ENCODE measurements around the gene ADO. TPM values are rescaled to one million over a fixed set of nuclear protein-coding genes. Genes with fewer than 3 reads are reported as not detected.

ADO gene
- total RNA-seq, 2 donors from 2014 or later: 8.9 to 9.9 TPM

- Histone ChIP-seq H3K9me3 (peaks cover 0 to 5% (median 0%) of the 10 kb centered on the region in 3 donors), H3K4me1 (no peaks in the 10 kb centered on the region), H3K27ac (no peak overlapping the region), H3K4me3 (no peak overlapping the region), H3K36me3 (replicated peaks in 1 of 2; ENCODE audit: insufficient read depth in 1 of 2, low read depth in 2 of 2) (no peaks in the 10 kb centered on the region), H3K27me3 (no peaks in the 10 kb centered on the region)
- ATAC-seq: no peak
- 49 to 70% methylated on average over 3 of the region's 3 CpGs for WGBS, 2 donors
- no peak for DNase-seq
- no peak for TF ChIP-seq POLR2A (IDR thresholded peaks at IDR 0.05)
- TF ChIP-seq CTCF (IDR thresholded peaks at IDR 0.05): no peak
- intact Hi-C loops (cut with DNase I): no loop called here
Observed at GRCh38 chr10:62843600-62843999, 39.1 kb downstream of the ADO start.

DNA sequence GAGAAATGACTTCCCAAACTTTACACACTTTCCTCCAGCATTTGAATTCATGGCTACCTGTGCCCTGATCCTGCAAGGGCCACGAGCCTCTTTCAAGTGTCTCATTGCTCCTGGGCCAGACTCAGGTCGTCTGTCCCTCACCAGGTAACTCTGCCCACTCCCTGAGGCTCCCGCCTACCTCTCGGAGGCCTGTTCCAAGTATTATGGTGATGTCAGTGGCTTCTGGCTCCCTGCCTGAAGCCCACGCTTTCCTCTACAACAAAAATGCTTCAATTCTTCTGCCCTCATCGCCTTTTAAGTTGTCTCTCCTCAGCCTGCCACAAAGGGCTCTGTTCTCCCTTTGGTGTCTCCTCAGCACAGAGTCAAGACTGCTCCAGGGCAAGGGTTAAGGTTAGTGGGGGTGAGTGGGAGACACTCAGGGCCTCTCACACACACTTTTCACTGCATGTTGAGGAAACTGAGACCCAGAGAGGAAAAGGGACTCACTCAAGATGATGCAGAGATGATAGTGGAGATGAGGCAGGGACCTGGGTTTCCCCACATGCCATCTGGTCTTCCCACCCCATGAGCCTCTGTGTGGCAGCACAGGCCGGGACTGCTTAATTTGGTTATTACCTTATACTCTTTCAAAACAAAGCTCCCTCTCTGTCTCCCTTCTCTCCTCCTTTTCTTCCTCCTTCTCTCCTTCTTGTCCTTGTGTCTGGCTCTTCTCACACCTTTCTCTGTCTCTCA, 39.9 kb downstream of the ADO start:
- WGBS, 2 donors: 59 to 60% methylated on average over 7 of the region's 7 CpGs

GRCh38 chr10:62847433-62847832, 42.9 kb downstream of the ADO start:
- TF ChIP-seq CTCF (IDR thresholded peaks at IDR 0.05): no peak
- TF ChIP-seq POLR2A (IDR thresholded peaks at IDR 0.05): no peak

More for the DNA sequence above, 39.9 kb downstream of the ADO start:
- intact Hi-C loops (cut with DNase I): no loop called here
- Histone ChIP-seq H3K27ac (no peak overlapping the region), H3K4me3 (no peak overlapping the region), H3K4me1 (no peaks in the 10 kb centered on the region), H3K27me3 (no peaks in the 10 kb centered on the region), H3K9me3 (peaks cover 0 to 5% (median 0%) of the 10 kb centered on the region in 3 donors), H3K36me3 (replicated peaks in 1 of 2; ENCODE audit: insufficient read depth in 1 of 2, low read depth in 2 of 2) (no peaks in the 10 kb centered on the region)
- no peak for TF ChIP-seq CTCF (IDR thresholded peaks at IDR 0.05)
- DNase-seq: no peak
- no peak for ATAC-seq

GRCh38 chr10:62850646-62851045, 46.1 kb downstream of the ADO start:
- ATAC-seq: no peak
- intact Hi-C loops (cut with DNase I): no loop called here
- H3K4me1 ChIP-seq: no peaks in the 10 kb centered on the region
- no peaks in the 10 kb centered on the region for H3K27me3 ChIP-seq
- H3K36me3 ChIP-seq (replicated peaks in 1 of 2; ENCODE audit: insufficient read depth in 1 of 2, low read depth in 2 of 2): no peaks in the 10 kb centered on the region
- peaks cover 0 to 5% (median 0%) of the 10 kb centered on the region in 3 donors for H3K9me3 ChIP-seq
- TF ChIP-seq CTCF (IDR thresholded peaks at IDR 0.05) (no peak), POLR2A (IDR thresholded peaks at IDR 0.05) (no peak)
- no peak overlapping the region for H3K4me3 ChIP-seq
- DNase-seq: no peak
- WGBS, 2 donors: 47 to 65% methylated on average over 3 of the region's 3 CpGs
- no peak overlapping the region for H3K27ac ChIP-seq

More at GRCh38 chr10:62847433-62847832, 42.9 kb downstream of the ADO start:
- intact Hi-C loops (cut with DNase I): no loop called here
- H3K36me3 ChIP-seq (replicated peaks in 1 of 2; ENCODE audit: insufficient read depth in 1 of 2, low read depth in 2 of 2): no peaks in the 10 kb centered on the region
- H3K27me3 ChIP-seq: no peaks in the 10 kb centered on the region
- H3K4me1 ChIP-seq: no peaks in the 10 kb centered on the region
- DNase-seq: no peak
- no peak overlapping the region for H3K27ac ChIP-seq
- H3K9me3 ChIP-seq: peaks cover 0 to 5% (median 0%) of the 10 kb centered on the region in 3 donors
- ATAC-seq: no peak
- no peak overlapping the region for H3K4me3 ChIP-seq

GRCh38 chr10:62851442-62851841, 46.9 kb downstream of the ADO start:
- DNase-seq: no peak
- intact Hi-C loops (cut with DNase I): no loop called here
- WGBS, 2 donors: 45 to 64% methylated on average over 2 of the region's 2 CpGs
- TF ChIP-seq POLR2A (IDR thresholded peaks at IDR 0.05): no peak
- TF ChIP-seq CTCF (IDR thresholded peaks at IDR 0.05): no peak
- ATAC-seq: no peak
- H3K4me3 ChIP-seq: no peak overlapping the region
- H3K9me3 ChIP-seq: peaks cover 0 to 5% (median 0%) of the 10 kb centered on the region in 3 donors
- H3K27me3 ChIP-seq: no peaks in the 10 kb centered on the region
- no peaks in the 10 kb centered on the region for H3K4me1 ChIP-seq
- H3K27ac ChIP-seq: no peak overlapping the region
- H3K36me3 ChIP-seq (replicated peaks in 1 of 2; ENCODE audit: insufficient read depth in 1 of 2, low read depth in 2 of 2): no peaks in the 10 kb centered on the region

Measured in body of pancreas (tissue), 4 donors.